IMR-90 (cell line): ENCODE results near the gene PUDP. TPM values are rescaled to one million over a fixed set of nuclear protein-coding genes. Genes with fewer than 3 reads are reported as not detected.

Experiments used
- ATAC-seq: fragments of 200-7000 bp; cut with Tn5 transposase; 2 replicates; pipeline ENCODE4 v1.9.1; 2020; ENCODE audit warnings: low read depth, mild to moderate bottlenecking, moderate library complexity
- BruUV-seq: library from RNA; stranded (reverse); fragments of 400-500 nt; replicated peaks from 2 replicates; lab custom pipeline; 2021; lab: Mats Ljungman, UMichigan
- CTCF ChIA-PET: fragments of 300-600 bp; formaldehyde crosslinking; extraction: SDS; loops from one replicate; lab custom pipeline; 2021; ENCODE audit warnings: antibody characterized with exemption; lab: Yijun Ruan, JAX
- POLR2A ChIA-PET: fragments of 300-600 bp; sonication (Branson Sonifier 250); formaldehyde crosslinking; loops from one replicate; lab custom pipeline; 2022; ENCODE audit warnings: antibody characterized with exemption; ENCODE audit not compliant: unreplicated experiment; lab: Charles Lee
- DNase-seq: peaks from one replicate; pipeline ENCODE4 v3.0.0; 2013
- H2AFZ ChIP-seq: replicated peaks from 2 replicates; pipeline ENCODE3; 2013; ENCODE audit warnings: low read length, mild to moderate bottlenecking; ENCODE audit not compliant: poor library complexity
- H2AK5ac ChIP-seq: 2 replicates; pipeline ENCODE4 v1.6.1; 2013; ENCODE audit warnings: low read depth, low read length, inconsistent platforms
- H2AK9ac ChIP-seq: replicated peaks from 2 replicates; pipeline ENCODE3; 2013; ENCODE audit warnings: mild to moderate bottlenecking, low read depth, low read length, moderate library complexity; ENCODE audit not compliant: poor library complexity
- H2BK120ac ChIP-seq: 2 replicates; pipeline ENCODE4 v1.6.1; 2013; ENCODE audit warnings: low read depth, low read length, inconsistent platforms
- H2BK15ac ChIP-seq: 3 replicates; pipeline ENCODE4 v1.6.1; 2013; ENCODE audit warnings: low read depth, low read length, inconsistent platforms
- H2BK20ac ChIP-seq: 2 replicates; pipeline ENCODE4 v1.6.1; 2013; ENCODE audit warnings: low read depth, mild to moderate bottlenecking, inconsistent platforms, low read length, moderate library complexity
- H2BK5ac ChIP-seq: 2 replicates; pipeline ENCODE4 v1.6.1; 2013; ENCODE audit warnings: mild to moderate bottlenecking, low read depth, low read length, inconsistent platforms; ENCODE audit not compliant: poor library complexity, severe bottlenecking
- H3K14ac ChIP-seq: replicated peaks from 2 replicates; pipeline ENCODE4 v1.6.1; 2013; ENCODE audit warnings: low read depth, low read length, inconsistent platforms
- H3K18ac ChIP-seq: 2 replicates; pipeline ENCODE4 v1.6.1; 2013; ENCODE audit warnings: low read depth, low read length, control low read depth
- H3K23ac ChIP-seq: 2 replicates; pipeline ENCODE4 v1.6.1; 2013; ENCODE audit warnings: low read depth, low read length, inconsistent platforms
- H3K27ac ChIP-seq: 2 replicates; pipeline ENCODE4 v1.5.1; 2013; ENCODE audit warnings: mild to moderate bottlenecking, control low read depth, low read length; ENCODE audit not compliant: insufficient read depth
- H3K27me3 ChIP-seq: 2 replicates; pipeline ENCODE4 v1.6.1; 2013; ENCODE audit warnings: low read length; ENCODE audit not compliant: control insufficient read depth, insufficient read depth
- H3K36me3 ChIP-seq: 2 replicates; pipeline ENCODE4 v1.6.1; 2013; ENCODE audit warnings: low read length, mixed read lengths; ENCODE audit not compliant: control insufficient read depth, insufficient read depth
- H3K4ac ChIP-seq: 2 replicates; pipeline ENCODE4 v1.6.1; 2013; ENCODE audit warnings: low read depth, low read length, inconsistent platforms
- H3K4me1 ChIP-seq: 2 replicates; pipeline ENCODE4 v1.6.1; 2013; ENCODE audit warnings: low read length, mixed read lengths; ENCODE audit not compliant: control insufficient read depth, insufficient read depth
- H3K4me2 ChIP-seq: 2 replicates; pipeline ENCODE4 v1.6.1; 2013; ENCODE audit warnings: low read depth, mild to moderate bottlenecking, control low read depth, low read length, moderate library complexity
- H3K4me3 ChIP-seq: 2 replicates; pipeline ENCODE4 v1.5.1; 2013; ENCODE audit warnings: low read depth, mild to moderate bottlenecking, control low read depth, low read length, moderate library complexity; ENCODE audit not compliant: insufficient read depth
- H3K56ac ChIP-seq: 2 replicates; pipeline ENCODE4 v1.6.1; 2013; ENCODE audit warnings: low read length, inconsistent platforms; ENCODE audit not compliant: insufficient read depth; ENCODE audit errors: extremely low read depth
- H3K79me1 ChIP-seq, 2 experiments: 2 replicates each; pipeline ENCODE4 v1.6.1; 2013; ENCODE audit warnings: low read length in 2 of 2, inconsistent platforms in 1 of 2, low read depth in 1 of 2
- H3K9ac ChIP-seq: 2 replicates; pipeline ENCODE4 v1.6.1; 2013; ENCODE audit warnings: low read depth, low read length, control low read depth
- H3K9me1 ChIP-seq: 2 replicates; pipeline ENCODE4 v1.6.1; 2013; ENCODE audit warnings: low read length, inconsistent platforms; ENCODE audit not compliant: insufficient read depth
- H3K9me3 ChIP-seq: 2 replicates; pipeline ENCODE4 v1.6.1; 2013; ENCODE audit warnings: low read length; ENCODE audit not compliant: control insufficient read depth, insufficient read depth
- H4K20me1 ChIP-seq: 2 replicates; pipeline ENCODE4 v1.6.1; 2013; ENCODE audit warnings: low read length, inconsistent platforms; ENCODE audit not compliant: insufficient read depth
- H4K5ac ChIP-seq: 2 replicates; pipeline ENCODE4 v1.6.1; 2013; ENCODE audit warnings: mild to moderate bottlenecking, low read depth, low read length, control low read depth
- H4K8ac ChIP-seq, 2 experiments: 2 replicates each; pipeline ENCODE4 v1.6.1; 2013; ENCODE audit warnings: low read depth in 2 of 2, low read length in 2 of 2, control low read depth in 1 of 2, inconsistent platforms in 1 of 2
- H4K91ac ChIP-seq: 2 replicates; pipeline ENCODE4 v1.6.1; 2013; ENCODE audit warnings: low read depth, low read length, inconsistent platforms; ENCODE audit not compliant: insufficient read depth
- BHLHE40 ChIP-seq: fragments of 150-350 bp; IDR thresholded peaks from 2 replicates; pipeline ENCODE4 v1.6.1; 2016; ENCODE audit warnings: mild to moderate bottlenecking, low read depth, low read length
- FOS ChIP-seq: fragments of 150-350 bp; IDR thresholded peaks from 2 replicates; pipeline ENCODE4 v1.6.1; 2016; ENCODE audit warnings: low read depth, low read length
- MAZ ChIP-seq: IDR thresholded peaks from 2 replicates; pipeline ENCODE4 v1.6.1; 2012; ENCODE audit warnings: low read depth, mild to moderate bottlenecking, low read length, improper control_type of control experiment, moderate library complexity, borderline replicate concordance
- NFE2L2 ChIP-seq: fragments of 150-350 bp; IDR thresholded peaks from 2 replicates; pipeline ENCODE4 v1.6.1; 2016; ENCODE audit warnings: low read depth, mild to moderate bottlenecking, low read length
- POLR2A ChIP-seq: IDR thresholded peaks from 2 replicates; pipeline ENCODE4 v1.6.1; 2012; ENCODE audit warnings: mild to moderate bottlenecking, low read depth, low read length
- RCOR1 ChIP-seq: IDR thresholded peaks from 2 replicates; pipeline ENCODE4 v1.6.1; 2012; ENCODE audit warnings: mild to moderate bottlenecking, low read length, improper control_type of control experiment; ENCODE audit not compliant: insufficient replicate concordance
- RFX5 ChIP-seq: IDR thresholded peaks from 2 replicates; pipeline ENCODE4 v1.8.0; 2012; ENCODE audit warnings: low read depth, mild to moderate bottlenecking, low read length, moderate library complexity
- WGBS, 2 experiments: methylation state at CpG; one replicate each; pipeline versions ENCODE4 v1.1.5 to v1.1.7; 2013; ENCODE audit warnings: missing lambda C conversion rate in 2 of 2; ENCODE audit not compliant: insufficient read length in 1 of 2; ENCODE audit errors: extremely low coverage in 2 of 2; 5-methylcytosine and 5-hydroxymethylcytosine counted together
- dilution Hi-C: fragments of 300-500 bp; cut with HindIII; formaldehyde crosslinking; loops from one replicate; pipeline ENCODE4 v1.14.3; 2018; ENCODE audit warnings: low sequenced_read_pairs; ENCODE audit not compliant: unreplicated experiment
- in situ Hi-C: fragments of 300-500 bp; cut with MboI; formaldehyde crosslinking; loops from 3 replicates; pipeline ENCODE4 v1.14.3; 2019; ENCODE audit warnings: low sequenced_read_pairs, inconsistent platforms, mixed read lengths
- intact Hi-C: fragments of 100-400 bp; cut with micrococcal nuclease; formaldehyde crosslinking; loops from 2 replicates; pipeline ENCODE4 v1.10.0; 2022
- polyA plus RNA-seq, 3 experiments: library from polyadenylated mRNA; depleted of rRNA; stranded (reverse); fragments of >200 nt; gene quantifications; 2 replicates each; pipeline ENCODE4 v1.2.3, GENCODE V29; 2012; ENCODE audit warnings: low replicate concordance in 1 of 3
- total RNA-seq: library from RNA; depleted of rRNA; stranded (reverse); fragments of >200 nt; gene quantifications from 2 replicates; pipeline ENCODE4 v1.2.3, GENCODE V29; 2012

Gene PUDP
- total and polyA plus RNA-seq, 2 of the 4 experiments (the other 2 are of a cell fraction): 22.2 to 28.6 TPM

DNA sequence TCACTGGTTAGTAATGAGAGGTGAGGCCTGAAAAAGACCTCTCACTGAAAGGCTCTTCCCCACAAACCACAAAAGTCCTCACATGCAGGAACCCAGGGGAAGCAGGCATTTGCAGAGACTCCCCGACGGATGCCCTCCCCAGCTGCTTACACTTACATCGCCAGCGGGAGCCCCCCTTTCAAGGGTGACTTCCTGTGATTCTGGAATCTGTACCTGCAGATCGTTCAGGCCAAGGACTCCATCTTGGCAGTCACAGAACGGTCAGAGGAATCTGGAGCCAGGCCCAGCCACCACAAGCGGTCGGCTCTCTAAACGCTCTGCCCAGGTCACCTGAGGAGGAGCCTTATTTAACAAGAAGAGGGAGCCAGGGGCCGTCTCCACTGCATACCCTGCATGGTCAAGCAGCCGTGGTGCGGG, 71.7 kb downstream of the PUDP start:
- 96% methylated on average over 3 of the region's 12 CpGs; no CpG with 5 or more reads in 1 of the 2 experiments for WGBS, 2 experiments
- POLR2A ChIA-PET: no interaction called here

More for the DNA sequence above, 71.7 kb downstream of the PUDP start:
- CTCF ChIA-PET: no interaction called here
- Histone ChIP-seq H3K79me1 (peaks cover 0 to 4% of the 10 kb centered on the region in 2 experiments; a peak in 2 of 4 replicates), H3K27ac (no peak overlapping the region), H3K4me1 (no peaks in the 10 kb centered on the region), H2BK120ac (no peak overlapping the region), H2BK5ac (no peak overlapping the region), H2AK9ac (no peak overlapping the region), H3K18ac (no peak overlapping the region), H2AFZ (no peak overlapping the region), H3K4me3 (no peak overlapping the region), H3K9me3 (no peaks in the 10 kb centered on the region), H4K91ac (no peak overlapping the region), H2BK15ac (no peak overlapping the region), H2AK5ac (no peak overlapping the region), H3K14ac (no peak overlapping the region), H2BK20ac (no peak overlapping the region), H3K9me1 (no peaks in the 10 kb centered on the region), H3K4me2 (no peak overlapping the region), H3K36me3 (peaks cover 8% of the 10 kb centered on the region), H4K8ac (no peak overlapping the region), H4K20me1 (peaks cover 6% of the 10 kb centered on the region), H3K56ac (no peak overlapping the region), H3K4ac (no peak overlapping the region), H3K23ac (no peak overlapping the region), H3K27me3 (no peaks in the 10 kb centered on the region), H4K5ac (no peak overlapping the region), H3K9ac (no peak overlapping the region)
- ATAC-seq: no peak
- in situ Hi-C loops (no loop called here), dilution Hi-C loops (no loop called here), intact Hi-C loops (loop anchor here (10.0 kb wide), 1 partner anchor 849 kb away; the partner anchor contains the start of gene PNPLA4)
- no TSS peak for BruUV-seq
- TF ChIP-seq FOS (no peak), NFE2L2 (no peak), RCOR1 (no peak), MAZ (no peak), RFX5 (no peak), POLR2A (no peak), BHLHE40 (no peak)
- no peak for DNase-seq
